ENCODE results near the gene MLH3. TPM values are rescaled to one million over a fixed set of nuclear protein-coding genes. Genes with fewer than 3 reads are reported as not detected.

MLH3 gene
- total RNA-seq, 3 donors from 2014 or later: 31.8 to 53.1 (median 42.9) TPM

- Histone ChIP-seq H3K27ac (no peak overlapping the region), H3K4me1 (peaks cover 0 to 8% of the 10 kb centered on the region in 2 donors), H3K4me3 (no peak overlapping the region), H3K9me3 (no peaks in the 10 kb centered on the region), H3K27me3 (no peaks in the 10 kb centered on the region), H3K36me3 (no peaks in the 10 kb centered on the region)
- DNase-seq (ENCODE audit: low spot score in 2 of 2): no peak
- intact Hi-C loops (cut with DNase I; ENCODE audit: low total_unique reads): no loop called here
- no peak for TF ChIP-seq POLR2A (IDR thresholded peaks at IDR 0.05)
- TF ChIP-seq CTCF (IDR thresholded peaks at IDR 0.05): no peak
- TF ChIP-seq POLR2AphosphoS5 (IDR thresholded peaks at IDR 0.05): no peak
Measured at GRCh38 chr14:75047506-75047905, 3.8 kb downstream of the MLH3 start.

GRCh38 chr14:75046899-75047298 is 4.4 kb downstream of the MLH3 start:
- no peak for DNase-seq (ENCODE audit: low spot score in 2 of 2)
- TF ChIP-seq POLR2AphosphoS5 (IDR thresholded peaks at IDR 0.05) (no peak), POLR2A (IDR thresholded peaks at IDR 0.05) (no peak), CTCF (IDR thresholded peaks at IDR 0.05) (no peak)
- H3K27ac ChIP-seq: no peak overlapping the region
- H3K4me3 ChIP-seq: no peak overlapping the region
- no peaks in the 10 kb centered on the region for H3K27me3 ChIP-seq
- peaks cover 0 to 8% of the 10 kb centered on the region in 2 donors for H3K4me1 ChIP-seq
- no peaks in the 10 kb centered on the region for H3K9me3 ChIP-seq
- H3K36me3 ChIP-seq: no peaks in the 10 kb centered on the region
- intact Hi-C loops (cut with DNase I; ENCODE audit: low total_unique reads): no loop called here

GRCh38 chr14:75046275-75046674 is 5.0 kb downstream of the MLH3 start:
- no peaks in the 10 kb centered on the region for H3K27me3 ChIP-seq
- intact Hi-C loops (cut with DNase I; ENCODE audit: low total_unique reads): no loop called here
- no peak overlapping the region for H3K4me3 ChIP-seq
- no peaks in the 10 kb centered on the region for H3K36me3 ChIP-seq
- H3K27ac ChIP-seq: no peak overlapping the region
- no peak for TF ChIP-seq CTCF (IDR thresholded peaks at IDR 0.05)
- no peak for TF ChIP-seq POLR2AphosphoS5 (IDR thresholded peaks at IDR 0.05)
- no peak for TF ChIP-seq POLR2A (IDR thresholded peaks at IDR 0.05)
- H3K9me3 ChIP-seq: no peaks in the 10 kb centered on the region
- no peak for DNase-seq (ENCODE audit: low spot score in 2 of 2)
- H3K4me1 ChIP-seq: peaks cover 0 to 8% of the 10 kb centered on the region in 2 donors

GRCh38 chr14:75044752-75045151 is 6.5 kb downstream of the MLH3 start:
- peaks cover 0 to under 1% of the 10 kb centered on the region in 2 donors for H3K4me1 ChIP-seq
- no peak overlapping the region for H3K27ac ChIP-seq
- H3K4me3 ChIP-seq: no peak overlapping the region
- H3K27me3 ChIP-seq: no peaks in the 10 kb centered on the region
- TF ChIP-seq CTCF (IDR thresholded peaks at IDR 0.05): no peak
- TF ChIP-seq POLR2AphosphoS5 (IDR thresholded peaks at IDR 0.05): no peak
- TF ChIP-seq POLR2A (IDR thresholded peaks at IDR 0.05): no peak
- H3K36me3 ChIP-seq: no peaks in the 10 kb centered on the region
- H3K9me3 ChIP-seq: no peaks in the 10 kb centered on the region
- DNase-seq (ENCODE audit: low spot score in 2 of 2): no peak
- intact Hi-C loops (cut with DNase I; ENCODE audit: low total_unique reads): no loop called here

GRCh38 chr14:75044322-75044721 is 6.9 kb downstream of the MLH3 start:
- no peaks in the 10 kb centered on the region for H3K27me3 ChIP-seq
- H3K27ac ChIP-seq: no peak overlapping the region
- TF ChIP-seq CTCF (IDR thresholded peaks at IDR 0.05) (no peak), POLR2AphosphoS5 (IDR thresholded peaks at IDR 0.05) (no peak), POLR2A (IDR thresholded peaks at IDR 0.05) (no peak)
- H3K4me3 ChIP-seq: no peak overlapping the region
- no peak for DNase-seq (ENCODE audit: low spot score in 2 of 2)
- intact Hi-C loops (cut with DNase I; ENCODE audit: low total_unique reads): no loop called here
- H3K4me1 ChIP-seq: no peaks in the 10 kb centered on the region
- no peaks in the 10 kb centered on the region for H3K36me3 ChIP-seq
- H3K9me3 ChIP-seq: no peaks in the 10 kb centered on the region
